Liver (tissue), 9 donors: ENCODE results near the gene LRRC18. TPM values are rescaled to one million over a fixed set of nuclear protein-coding genes. Genes with fewer than 3 reads are reported as not detected.

Experiments used
- DNase-seq: peaks from one replicate; pipeline ENCODE4 v3.0.0-alpha.2; 2017; ENCODE audit warnings: low spot score
- H3K27ac ChIP-seq, 2 donors: one replicate each; pipeline ENCODE4 v1.7.0; 2013; ENCODE audit warnings: inconsistent platforms in 2 of 2, low read length in 2 of 2, control low read depth in 1 of 2, low read depth in 1 of 2, mild to moderate bottlenecking in 1 of 2
- H3K27me3 ChIP-seq, 4 donors: one replicate each; pipeline versions ENCODE4 v1.6.1 to v1.7.0; 2013; ENCODE audit warnings: low read length in 3 of 4, inconsistent platforms in 1 of 4, mild to moderate bottlenecking in 1 of 4, moderate library complexity in 1 of 4; ENCODE audit not compliant: control insufficient read depth in 4 of 4, insufficient read depth in 4 of 4
- H3K36me3 ChIP-seq, 4 donors: one replicate each; pipeline versions ENCODE4 v1.6.1 to v1.7.0; 2013; ENCODE audit warnings: low read length in 3 of 4, mild to moderate bottlenecking in 3 of 4, low read depth in 1 of 4, moderate library complexity in 1 of 4; ENCODE audit not compliant: control insufficient read depth in 4 of 4, insufficient read depth in 3 of 4
- H3K4me1 ChIP-seq, 4 donors: one replicate each; pipeline versions ENCODE4 v1.6.1 to v1.7.0; 2013; ENCODE audit warnings: low read length in 3 of 4, mild to moderate bottlenecking in 3 of 4, moderate library complexity in 1 of 4; ENCODE audit not compliant: control insufficient read depth in 4 of 4, insufficient read depth in 4 of 4
- H3K4me3 ChIP-seq, 3 donors: one replicate each; pipeline versions ENCODE4 v1.6.1 to v1.7.0; 2013; ENCODE audit warnings: low read length in 3 of 3, control low read depth in 1 of 3, low read depth in 1 of 3, mild to moderate bottlenecking in 1 of 3
- H3K9ac ChIP-seq, 2 donors: one replicate each; pipeline ENCODE4 v1.7.0; 2013; ENCODE audit warnings: low read length in 2 of 2, mild to moderate bottlenecking in 2 of 2, moderate library complexity in 2 of 2, control low read depth in 1 of 2, low read depth in 1 of 2
- H3K9me3 ChIP-seq, 4 donors: one replicate each; pipeline versions ENCODE4 v1.6.1 to v1.7.0; 2013; ENCODE audit warnings: low read length in 3 of 4; ENCODE audit not compliant: control insufficient read depth in 4 of 4
- ATF3 ChIP-seq: IDR thresholded peaks from 2 replicates; pipeline ENCODE4 v1.6.1; 2016; ENCODE audit warnings: antibody characterized with exemption
- CTCF ChIP-seq: fragments of 150-350 bp; IDR thresholded peaks from 2 replicates; pipeline ENCODE4 v1.5.1; 2017; ENCODE audit warnings: improper control_type of control experiment, low read depth, low read length; ENCODE audit not compliant: missing input control
- EGR1 ChIP-seq, 2 donors: IDR thresholded peaks; 2 replicates each; pipeline ENCODE4 v1.6.1; 2016 to 2018; ENCODE audit warnings: antibody characterized with exemption in 2 of 2, low read depth in 2 of 2
- FOXA1 ChIP-seq: IDR thresholded peaks from 2 replicates; pipeline ENCODE4 v1.6.1; 2016; ENCODE audit warnings: antibody characterized with exemption
- FOXA2 ChIP-seq: IDR thresholded peaks from 2 replicates; pipeline ENCODE4 v1.6.1; 2016; ENCODE audit warnings: antibody characterized with exemption
- GABPA ChIP-seq, 2 donors: IDR thresholded peaks in 1 of 2; conservative IDR thresholded peaks in 1 of 2; 2 replicates each; pipeline ENCODE4 v1.6.1; 2016; ENCODE audit warnings: antibody characterized with exemption in 2 of 2, mild to moderate bottlenecking in 1 of 2, moderate library complexity in 1 of 2
- HNF4A ChIP-seq, 2 donors: conservative IDR thresholded peaks; 2 replicates each; pipeline ENCODE4 v1.6.1; 2016; ENCODE audit warnings: antibody characterized with exemption in 2 of 2, mild to moderate bottlenecking in 2 of 2
- HNF4G ChIP-seq: IDR thresholded peaks from 2 replicates; pipeline ENCODE4 v1.6.1; 2016; ENCODE audit warnings: antibody characterized with exemption
- JUND ChIP-seq, 2 donors: IDR thresholded peaks; 2 replicates each; pipeline ENCODE4 v1.6.1; 2016; ENCODE audit warnings: antibody characterized with exemption in 2 of 2
- MAX ChIP-seq: IDR thresholded peaks from 2 replicates; pipeline ENCODE4 v1.6.1; 2016; ENCODE audit warnings: antibody characterized with exemption
- NR2F2 ChIP-seq: IDR thresholded peaks from 2 replicates; pipeline ENCODE4 v1.6.1; 2016; ENCODE audit warnings: antibody characterized with exemption
- RAD21 ChIP-seq, 2 donors: IDR thresholded peaks; 2 replicates each; pipeline ENCODE4 v1.6.1; 2016; ENCODE audit warnings: antibody characterized with exemption in 2 of 2, mild to moderate bottlenecking in 2 of 2
- REST ChIP-seq: IDR thresholded peaks from 2 replicates; pipeline ENCODE4 v1.6.1; 2016; ENCODE audit warnings: antibody characterized with exemption, mild to moderate bottlenecking
- RXRA ChIP-seq, 2 donors: IDR thresholded peaks; 2 replicates each; pipeline ENCODE4 v1.6.1; 2017 to 2018; ENCODE audit warnings: antibody characterized with exemption in 2 of 2, mild to moderate bottlenecking in 1 of 2
- SP1 ChIP-seq: IDR thresholded peaks from 2 replicates; pipeline ENCODE4 v1.6.1; 2018; ENCODE audit warnings: antibody characterized with exemption, mild to moderate bottlenecking
- TAF1 ChIP-seq: conservative IDR thresholded peaks from 2 replicates; pipeline ENCODE4 v1.6.1; 2016; ENCODE audit warnings: antibody characterized with exemption, mild to moderate bottlenecking
- YY1 ChIP-seq: IDR thresholded peaks from 2 replicates; pipeline ENCODE4 v1.6.1; 2016; ENCODE audit warnings: antibody characterized with exemption, mild to moderate bottlenecking
- ZBTB33 ChIP-seq: IDR thresholded peaks from 2 replicates; pipeline ENCODE4 v1.6.1; 2016; ENCODE audit warnings: antibody characterized with exemption
- polyA plus RNA-seq, 2 donors: library from polyadenylated mRNA; stranded (reverse) in 1 of 2; unstranded in 1 of 2; fragments of 200-250 nt in 1 of 2; fragments of >200 nt in 1 of 2; fragmentation: Nextera tagmentation in 1 of 2; extraction: Ambion mirVana in 1 of 2; gene quantifications; one replicate each; pipeline versions ENCODE4 v1.2.1 to v1.2.3, GENCODE V29; 2013 to 2015
- total RNA-seq, 2 donors: library from RNA; depleted of rRNA; stranded (reverse); fragments of >200 nt; gene quantifications; one replicate each; pipeline ENCODE4 v1.2.3, GENCODE V29; 2014
- donor health status: healthy.
- donor health status: healthy.
- donor health status: healthy.
- donor health status: healthy.
- donor health status: healthy.

LRRC18 gene
- total and polyA plus RNA-seq, 4 donors = not detected

- Histone ChIP-seq H3K9me3 (no peaks in the 10 kb centered on the region), H3K4me1 (no peaks in the 10 kb centered on the region), H3K9ac (no peak overlapping the region), H3K27me3 (peaks cover 0 to 5% (median 0%) of the 10 kb centered on the region in 4 donors), H3K36me3 (no peaks in the 10 kb centered on the region), H3K4me3 (no peak overlapping the region), H3K27ac (no peak overlapping the region)
- TF ChIP-seq ZBTB33 = no peak
- TF ChIP-seq HNF4A (conservative IDR thresholded peaks at IDR 0.05) = no peak
- TF ChIP-seq ATF3 = no peak
- no peak for TF ChIP-seq JUND (IDR thresholded peaks at IDR 0.05)
- no peak for TF ChIP-seq RXRA (IDR thresholded peaks at IDR 0.05)
- TF ChIP-seq MAX = no peak
- no peak for TF ChIP-seq FOXA1
- TF ChIP-seq YY1 = no peak
- TF ChIP-seq EGR1 (IDR thresholded peaks at IDR 0.05; ENCODE audit: low read depth in 2 of 2) = no peak
- no peak for TF ChIP-seq TAF1
- no peak for TF ChIP-seq SP1
- TF ChIP-seq NR2F2 = no peak
- peak; percentile 82 to 88 for TF ChIP-seq RAD21 (IDR thresholded peaks at IDR 0.05)
- TF ChIP-seq FOXA2 = no peak
- TF ChIP-seq REST = no peak
- no peak for TF ChIP-seq HNF4G
- TF ChIP-seq CTCF = peak; percentile 54
- TF ChIP-seq GABPA (IDR thresholded peaks at IDR 0.05 in 1 of 2, conservative IDR thresholded peaks at IDR 0.05 in 1 of 2) = no peak
- DNase-seq = no peak
Measured at GRCh38 chr10:48976196-48976595, 36.6 kb upstream of the LRRC18 start.
